IMR-90 (cell line): ENCODE results near the gene ADARB2. TPM values are rescaled to one million over a fixed set of nuclear protein-coding genes. Genes with fewer than 3 reads are reported as not detected.
A peak's percentile ranks its signal among the peaks of the same experiment; 100 is the strongest.

Experiments used
- ATAC-seq: fragments of 200-7000 bp; cut with Tn5 transposase; 2 replicates; pipeline ENCODE4 v1.9.1; 2020; ENCODE audit warnings: low read depth, mild to moderate bottlenecking, moderate library complexity
- BruUV-seq: library from RNA; stranded (reverse); fragments of 400-500 nt; replicated peaks from 2 replicates; lab custom pipeline; 2021; lab: Mats Ljungman, UMichigan
- CTCF ChIA-PET: fragments of 300-600 bp; formaldehyde crosslinking; extraction: SDS; loops from one replicate; lab custom pipeline; 2021; ENCODE audit warnings: antibody characterized with exemption; lab: Yijun Ruan, JAX
- POLR2A ChIA-PET: fragments of 300-600 bp; sonication (Branson Sonifier 250); formaldehyde crosslinking; loops from one replicate; lab custom pipeline; 2022; ENCODE audit warnings: antibody characterized with exemption; ENCODE audit not compliant: unreplicated experiment; lab: Charles Lee
- DNase-seq: peaks from one replicate; pipeline ENCODE4 v3.0.0; 2013
- H2AFZ ChIP-seq: replicated peaks from 2 replicates; pipeline ENCODE3; 2013; ENCODE audit warnings: low read length, mild to moderate bottlenecking; ENCODE audit not compliant: poor library complexity
- H2AK5ac ChIP-seq: 2 replicates; pipeline ENCODE4 v1.6.1; 2013; ENCODE audit warnings: low read depth, low read length, inconsistent platforms
- H2AK9ac ChIP-seq: replicated peaks from 2 replicates; pipeline ENCODE3; 2013; ENCODE audit warnings: mild to moderate bottlenecking, low read depth, low read length, moderate library complexity; ENCODE audit not compliant: poor library complexity
- H2BK120ac ChIP-seq: 2 replicates; pipeline ENCODE4 v1.6.1; 2013; ENCODE audit warnings: low read depth, low read length, inconsistent platforms
- H2BK15ac ChIP-seq: 3 replicates; pipeline ENCODE4 v1.6.1; 2013; ENCODE audit warnings: low read depth, low read length, inconsistent platforms
- H2BK20ac ChIP-seq: 2 replicates; pipeline ENCODE4 v1.6.1; 2013; ENCODE audit warnings: low read depth, mild to moderate bottlenecking, inconsistent platforms, low read length, moderate library complexity
- H2BK5ac ChIP-seq: 2 replicates; pipeline ENCODE4 v1.6.1; 2013; ENCODE audit warnings: mild to moderate bottlenecking, low read depth, low read length, inconsistent platforms; ENCODE audit not compliant: poor library complexity, severe bottlenecking
- H3K14ac ChIP-seq: replicated peaks from 2 replicates; pipeline ENCODE4 v1.6.1; 2013; ENCODE audit warnings: low read depth, low read length, inconsistent platforms
- H3K18ac ChIP-seq: 2 replicates; pipeline ENCODE4 v1.6.1; 2013; ENCODE audit warnings: low read depth, low read length, control low read depth
- H3K23ac ChIP-seq: 2 replicates; pipeline ENCODE4 v1.6.1; 2013; ENCODE audit warnings: low read depth, low read length, inconsistent platforms
- H3K27ac ChIP-seq: 2 replicates; pipeline ENCODE4 v1.5.1; 2013; ENCODE audit warnings: mild to moderate bottlenecking, control low read depth, low read length; ENCODE audit not compliant: insufficient read depth
- H3K27me3 ChIP-seq: 2 replicates; pipeline ENCODE4 v1.6.1; 2013; ENCODE audit warnings: low read length; ENCODE audit not compliant: control insufficient read depth, insufficient read depth
- H3K36me3 ChIP-seq: 2 replicates; pipeline ENCODE4 v1.6.1; 2013; ENCODE audit warnings: low read length, mixed read lengths; ENCODE audit not compliant: control insufficient read depth, insufficient read depth
- H3K4ac ChIP-seq: 2 replicates; pipeline ENCODE4 v1.6.1; 2013; ENCODE audit warnings: low read depth, low read length, inconsistent platforms
- H3K4me1 ChIP-seq: 2 replicates; pipeline ENCODE4 v1.6.1; 2013; ENCODE audit warnings: low read length, mixed read lengths; ENCODE audit not compliant: control insufficient read depth, insufficient read depth
- H3K4me2 ChIP-seq: 2 replicates; pipeline ENCODE4 v1.6.1; 2013; ENCODE audit warnings: low read depth, mild to moderate bottlenecking, control low read depth, low read length, moderate library complexity
- H3K4me3 ChIP-seq: 2 replicates; pipeline ENCODE4 v1.5.1; 2013; ENCODE audit warnings: low read depth, mild to moderate bottlenecking, control low read depth, low read length, moderate library complexity; ENCODE audit not compliant: insufficient read depth
- H3K56ac ChIP-seq: 2 replicates; pipeline ENCODE4 v1.6.1; 2013; ENCODE audit warnings: low read length, inconsistent platforms; ENCODE audit not compliant: insufficient read depth; ENCODE audit errors: extremely low read depth
- H3K79me1 ChIP-seq, 2 experiments: 2 replicates each; pipeline ENCODE4 v1.6.1; 2013; ENCODE audit warnings: low read length in 2 of 2, inconsistent platforms in 1 of 2, low read depth in 1 of 2
- H3K9ac ChIP-seq: 2 replicates; pipeline ENCODE4 v1.6.1; 2013; ENCODE audit warnings: low read depth, low read length, control low read depth
- H3K9me1 ChIP-seq: 2 replicates; pipeline ENCODE4 v1.6.1; 2013; ENCODE audit warnings: low read length, inconsistent platforms; ENCODE audit not compliant: insufficient read depth
- H3K9me3 ChIP-seq: 2 replicates; pipeline ENCODE4 v1.6.1; 2013; ENCODE audit warnings: low read length; ENCODE audit not compliant: control insufficient read depth, insufficient read depth
- H4K20me1 ChIP-seq: 2 replicates; pipeline ENCODE4 v1.6.1; 2013; ENCODE audit warnings: low read length, inconsistent platforms; ENCODE audit not compliant: insufficient read depth
- H4K5ac ChIP-seq: 2 replicates; pipeline ENCODE4 v1.6.1; 2013; ENCODE audit warnings: mild to moderate bottlenecking, low read depth, low read length, control low read depth
- H4K8ac ChIP-seq, 2 experiments: 2 replicates each; pipeline ENCODE4 v1.6.1; 2013; ENCODE audit warnings: low read depth in 2 of 2, low read length in 2 of 2, control low read depth in 1 of 2, inconsistent platforms in 1 of 2
- H4K91ac ChIP-seq: 2 replicates; pipeline ENCODE4 v1.6.1; 2013; ENCODE audit warnings: low read depth, low read length, inconsistent platforms; ENCODE audit not compliant: insufficient read depth
- BHLHE40 ChIP-seq: fragments of 150-350 bp; IDR thresholded peaks from 2 replicates; pipeline ENCODE4 v1.6.1; 2016; ENCODE audit warnings: mild to moderate bottlenecking, low read depth, low read length
- CEBPB ChIP-seq: IDR thresholded peaks from 2 replicates; pipeline ENCODE4 v1.6.1; 2012; ENCODE audit warnings: low read depth, low read length, improper control_type of control experiment
- CHD1 ChIP-seq: IDR thresholded peaks from 2 replicates; pipeline ENCODE4 v1.6.1; 2012; ENCODE audit warnings: low read depth, low read length, improper control_type of control experiment
- CTCF ChIP-seq: conservative IDR thresholded peaks from 2 replicates; pipeline ENCODE4 v1.5.1; 2012; ENCODE audit warnings: mild to moderate bottlenecking, low read depth, low read length, improper control_type of control experiment
- ELK1 ChIP-seq: fragments of 150-350 bp; IDR thresholded peaks from 2 replicates; pipeline ENCODE4 v1.6.1; 2016; ENCODE audit warnings: low read depth, mild to moderate bottlenecking, low read length, moderate library complexity, borderline replicate concordance
- FOS ChIP-seq: fragments of 150-350 bp; IDR thresholded peaks from 2 replicates; pipeline ENCODE4 v1.6.1; 2016; ENCODE audit warnings: low read depth, low read length
- MAFK ChIP-seq: IDR thresholded peaks from 2 replicates; pipeline ENCODE4 v1.6.1; 2012; ENCODE audit warnings: low read depth, low read length, improper control_type of control experiment
- MAZ ChIP-seq: IDR thresholded peaks from 2 replicates; pipeline ENCODE4 v1.6.1; 2012; ENCODE audit warnings: low read depth, mild to moderate bottlenecking, low read length, improper control_type of control experiment, moderate library complexity, borderline replicate concordance
- MXI1 ChIP-seq: IDR thresholded peaks from 2 replicates; pipeline ENCODE4 v1.6.1; 2012; ENCODE audit warnings: low read depth, mild to moderate bottlenecking, low read length, moderate library complexity, borderline replicate concordance
- NFE2L2 ChIP-seq: fragments of 150-350 bp; IDR thresholded peaks from 2 replicates; pipeline ENCODE4 v1.6.1; 2016; ENCODE audit warnings: low read depth, mild to moderate bottlenecking, low read length
- POLR2A ChIP-seq: IDR thresholded peaks from 2 replicates; pipeline ENCODE4 v1.6.1; 2012; ENCODE audit warnings: mild to moderate bottlenecking, low read depth, low read length
- RCOR1 ChIP-seq: IDR thresholded peaks from 2 replicates; pipeline ENCODE4 v1.6.1; 2012; ENCODE audit warnings: mild to moderate bottlenecking, low read length, improper control_type of control experiment; ENCODE audit not compliant: insufficient replicate concordance
- RFX5 ChIP-seq: IDR thresholded peaks from 2 replicates; pipeline ENCODE4 v1.8.0; 2012; ENCODE audit warnings: low read depth, mild to moderate bottlenecking, low read length, moderate library complexity
- SMC3 ChIP-seq: fragments of 150-350 bp; IDR thresholded peaks from 2 replicates; pipeline ENCODE4 v1.6.1; 2016; ENCODE audit warnings: low read depth, mild to moderate bottlenecking, antibody characterized with exemption, low read length, moderate library complexity
- USF2 ChIP-seq: fragments of 150-350 bp; IDR thresholded peaks from 2 replicates; pipeline ENCODE4 v1.6.1; 2017; ENCODE audit warnings: mild to moderate bottlenecking, antibody characterized with exemption, low read length, low read depth
- WGBS, 2 experiments: methylation state at CpG; one replicate each; pipeline versions ENCODE4 v1.1.5 to v1.1.7; 2013; ENCODE audit warnings: missing lambda C conversion rate in 2 of 2; ENCODE audit not compliant: insufficient read length in 1 of 2; ENCODE audit errors: extremely low coverage in 2 of 2; 5-methylcytosine and 5-hydroxymethylcytosine counted together
- dilution Hi-C: fragments of 300-500 bp; cut with HindIII; formaldehyde crosslinking; loops from one replicate; pipeline ENCODE4 v1.14.3; 2018; ENCODE audit warnings: low sequenced_read_pairs; ENCODE audit not compliant: unreplicated experiment
- in situ Hi-C: fragments of 300-500 bp; cut with MboI; formaldehyde crosslinking; loops from 3 replicates; pipeline ENCODE4 v1.14.3; 2019; ENCODE audit warnings: low sequenced_read_pairs, inconsistent platforms, mixed read lengths
- intact Hi-C: fragments of 100-400 bp; cut with micrococcal nuclease; formaldehyde crosslinking; loops from 2 replicates; pipeline ENCODE4 v1.10.0; 2022
- polyA plus RNA-seq, 3 experiments: library from polyadenylated mRNA; depleted of rRNA; stranded (reverse); fragments of >200 nt; gene quantifications; 2 replicates each; pipeline ENCODE4 v1.2.3, GENCODE V29; 2012; ENCODE audit warnings: low replicate concordance in 1 of 3
- total RNA-seq: library from RNA; depleted of rRNA; stranded (reverse); fragments of >200 nt; gene quantifications from 2 replicates; pipeline ENCODE4 v1.2.3, GENCODE V29; 2012

The ADARB2 gene
- total and polyA plus RNA-seq, 2 of the 4 experiments (the other 2 are of a cell fraction) = not detected

GRCh38 chr10:1253523-1254353 lies 483.6 kb downstream of the ADARB2 start:
- Histone ChIP-seq H3K4me2 (no peak overlapping the region), H4K5ac (no peak overlapping the region), H3K23ac (no peak overlapping the region), H3K9me3 (peaks cover 25% of the 10 kb centered on the region), H3K18ac (no peak overlapping the region), H2AK9ac (no peak overlapping the region), H2BK20ac (no peak overlapping the region), H3K4me3 (no peak overlapping the region), H4K8ac (no peak overlapping the region), H4K20me1 (no peaks in the 10 kb centered on the region), H4K91ac (no peak overlapping the region), H3K36me3 (no peaks in the 10 kb centered on the region), H2BK15ac (no peak overlapping the region), H3K27ac (no peak overlapping the region), H3K9me1 (no peaks in the 10 kb centered on the region), H2AK5ac (no peak overlapping the region), H3K4me1 (no peaks in the 10 kb centered on the region), H2BK5ac (no peak overlapping the region), H3K4ac (no peak overlapping the region), H3K27me3 (no peaks in the 10 kb centered on the region), H3K56ac (no peak overlapping the region), H2AFZ (peak overlapping the region; percentile 43), H3K79me1 (no peaks in the 10 kb centered on the region), H3K9ac (no peak overlapping the region), H3K14ac (no peak overlapping the region), H2BK120ac (no peak overlapping the region)
- in situ Hi-C loops (no loop called here), dilution Hi-C loops (no loop called here), intact Hi-C loops (no loop called here)
- ChIA-PET CTCF (no interaction called here), POLR2A (no interaction called here)
- no peak for ATAC-seq
- DNase-seq = no peak
- no TSS peak for BruUV-seq
- WGBS, 2 experiments = 58% methylated on average over 7 of the region's 11 CpGs; no CpG with 5 or more reads in 1 of the 2 experiments
- TF ChIP-seq MAZ (no peak), ELK1 (no peak), USF2 (no peak), MXI1 (no peak), NFE2L2 (no peak), MAFK (no peak), CHD1 (no peak), POLR2A (no peak), CEBPB (no peak), RCOR1 (no peak), SMC3 (no peak), FOS (no peak), RFX5 (no peak), CTCF (no peak), BHLHE40 (no peak)
